CD1c-positive myeloid dendritic cell (primary cell): ENCODE data around the gene HSD17B12.
"Not testable (repeated sequence)": the region's sequence is repeated elsewhere in the genome, so short reads cannot be mapped to it uniquely, and the experiment has no call there.

ENCODE experiments used
- DNase-seq: peaks from one replicate; pipeline ENCODE4 v3.0.0-alpha.2; 2016; ENCODE audit errors: extremely low spot score

Gene HSD17B12

GRCh38 chr11:43680521-43681400 is at the start of gene HSD17B12:
TSS of gene HSD17B12 (plus strand) at chr11:43680738. CDS start at chr11:43680828, 90 bp downstream.
- DNase-seq: peak; percentile 99

DNA sequence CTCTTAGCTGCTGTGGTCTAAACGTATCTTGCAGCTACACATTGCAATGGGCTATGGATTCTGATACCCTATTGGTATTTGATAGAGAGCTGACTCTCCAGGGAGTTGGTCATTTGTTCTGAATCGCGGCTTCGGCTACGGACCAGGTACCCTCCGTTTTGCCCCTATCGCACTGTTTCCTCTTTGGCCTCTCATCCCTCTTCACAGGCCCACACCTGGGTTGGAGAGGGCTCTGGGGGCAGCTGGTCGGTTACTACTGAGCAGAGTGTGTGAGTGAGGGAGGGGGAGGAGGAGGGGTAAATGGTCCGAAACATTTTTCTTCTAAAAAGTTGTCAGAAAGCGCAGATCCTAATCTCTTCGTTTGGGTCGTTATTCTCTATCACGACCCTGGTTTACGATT is 48.8 kb upstream of the HSD17B12 start:
- no peak for DNase-seq

- DNase-seq: no peak
Observed at GRCh38 chr11:43632181-43632580, 48.4 kb upstream of the HSD17B12 start.

DNA sequence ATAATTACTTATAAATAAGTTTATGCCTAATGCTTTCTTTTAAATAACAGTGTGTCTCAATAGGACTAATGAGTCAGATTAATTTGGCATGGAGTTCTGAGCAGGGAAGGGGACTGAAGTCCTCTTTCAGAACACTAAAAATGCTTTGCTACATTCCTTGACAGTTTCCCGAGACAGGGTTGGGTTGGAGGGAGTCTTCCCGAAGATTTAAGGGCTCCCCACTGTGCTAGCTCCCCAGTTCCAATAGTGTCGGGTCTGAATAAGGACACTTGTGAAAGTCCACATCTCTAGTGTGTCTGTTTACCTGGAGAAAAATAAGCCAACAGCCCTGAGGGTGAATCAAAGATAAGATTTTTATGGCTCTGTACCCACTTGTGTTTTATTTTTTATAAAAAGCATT is 41.8 kb upstream of the HSD17B12 start:
- no peak for DNase-seq

- no peak for DNase-seq
Observed at GRCh38 chr11:43639224-43639623, 41.3 kb upstream of the HSD17B12 start.

DNA sequence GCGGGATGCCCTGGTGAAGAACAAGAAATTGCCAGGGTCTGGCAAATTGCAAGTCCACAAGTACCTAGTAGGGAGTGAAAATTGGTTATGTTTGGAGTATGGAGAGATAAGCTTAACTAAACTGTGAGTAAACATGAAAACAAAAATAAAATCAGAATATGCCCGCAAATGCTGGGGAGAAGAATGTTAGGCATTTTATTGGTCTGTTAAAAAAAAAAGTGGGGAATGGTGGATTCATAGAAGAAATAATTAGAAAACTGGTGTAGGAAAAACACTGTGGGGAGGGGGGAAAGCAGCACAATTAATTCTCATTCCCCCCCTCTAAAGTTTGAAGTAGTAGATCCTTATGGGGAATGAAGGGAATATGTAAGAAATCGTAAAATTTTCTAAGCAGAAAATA is 40.6 kb upstream of the HSD17B12 start:
- no peak for DNase-seq

DNA sequence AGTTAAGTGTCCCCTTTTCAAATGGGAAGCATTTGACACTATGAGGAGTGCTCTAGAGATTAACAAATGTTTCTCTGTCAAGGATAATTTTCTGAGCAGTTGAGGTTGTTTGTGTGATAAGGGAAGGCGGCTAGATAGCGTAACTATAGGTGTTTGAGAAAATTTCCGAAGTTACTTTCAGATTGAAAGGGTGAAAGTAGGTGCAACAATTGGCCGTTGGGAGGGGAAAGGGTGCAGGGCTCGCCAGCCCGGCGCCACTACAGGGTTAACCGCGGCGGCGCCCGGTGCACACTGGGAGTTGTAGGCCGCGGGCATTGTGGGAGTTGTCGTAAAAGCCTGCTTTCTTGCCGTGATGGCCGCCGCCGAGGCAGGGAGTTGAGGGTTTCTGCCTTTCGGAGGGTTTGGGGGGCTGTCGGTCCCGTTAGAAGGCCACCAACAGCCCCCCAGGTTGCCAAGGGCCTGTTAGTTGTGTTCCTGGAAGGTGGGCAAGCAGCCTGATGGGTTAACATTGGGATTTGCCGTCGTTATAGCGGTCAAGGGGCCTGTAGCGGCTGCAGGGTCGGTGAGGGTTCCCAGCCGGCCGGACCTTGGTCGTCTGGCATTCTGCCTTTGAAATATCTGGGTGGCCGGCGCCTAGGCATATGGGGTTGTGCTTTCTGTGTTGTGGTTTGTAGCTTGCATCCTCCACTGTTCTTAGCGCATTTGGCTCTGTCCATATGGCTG is 36.5 kb upstream of the HSD17B12 start:
- peak; percentile 88 for DNase-seq

- peak; percentile 13 for DNase-seq
Observed at GRCh38 chr11:43644621-43645299, 35.8 kb upstream of the HSD17B12 start.

DNA sequence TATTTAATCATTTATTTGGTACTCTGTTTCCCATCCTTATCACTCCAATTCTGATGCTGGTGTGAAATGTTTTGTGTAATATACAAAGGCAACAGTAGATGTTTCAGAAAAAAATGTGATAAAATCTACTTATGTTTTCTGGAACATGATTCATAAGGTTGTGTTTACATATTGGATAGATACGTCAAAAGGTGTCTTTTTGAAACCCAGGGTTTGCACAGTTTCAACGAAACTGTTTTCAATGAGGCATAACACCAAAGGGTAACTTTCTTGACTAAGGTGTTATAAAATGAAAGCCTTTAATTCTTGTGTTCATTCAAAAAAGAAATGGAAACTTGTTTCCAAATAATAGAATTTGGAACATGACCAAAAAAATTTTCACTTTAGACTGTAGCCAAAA is 33.8 kb upstream of the HSD17B12 start:
- DNase-seq: no peak

GRCh38 chr11:43648888-43649287 is 31.6 kb upstream of the HSD17B12 start:
- no peak for DNase-seq

GRCh38 chr11:43649501-43649900 is 31.0 kb upstream of the HSD17B12 start:
- no peak for DNase-seq

DNA sequence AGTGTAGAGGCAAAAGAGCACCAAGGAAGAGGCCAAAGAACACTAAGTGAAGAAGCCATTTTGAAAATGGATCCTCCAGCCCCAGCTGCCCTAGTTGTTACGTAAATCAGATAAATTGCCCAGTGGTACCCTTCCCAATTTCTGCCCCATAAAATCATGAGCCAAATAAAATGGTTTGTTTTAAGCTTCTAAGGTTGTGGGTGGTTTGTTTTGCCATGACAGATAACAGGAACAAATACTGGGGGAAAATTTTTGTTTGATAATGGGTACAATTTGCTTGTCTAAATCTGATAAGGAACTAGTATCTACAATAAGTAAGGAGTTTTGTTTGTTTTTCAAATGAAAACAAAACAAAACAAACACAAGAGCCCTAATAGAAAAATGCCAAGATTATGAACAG is 30.6 kb upstream of the HSD17B12 start:
- DNase-seq: no peak

DNA sequence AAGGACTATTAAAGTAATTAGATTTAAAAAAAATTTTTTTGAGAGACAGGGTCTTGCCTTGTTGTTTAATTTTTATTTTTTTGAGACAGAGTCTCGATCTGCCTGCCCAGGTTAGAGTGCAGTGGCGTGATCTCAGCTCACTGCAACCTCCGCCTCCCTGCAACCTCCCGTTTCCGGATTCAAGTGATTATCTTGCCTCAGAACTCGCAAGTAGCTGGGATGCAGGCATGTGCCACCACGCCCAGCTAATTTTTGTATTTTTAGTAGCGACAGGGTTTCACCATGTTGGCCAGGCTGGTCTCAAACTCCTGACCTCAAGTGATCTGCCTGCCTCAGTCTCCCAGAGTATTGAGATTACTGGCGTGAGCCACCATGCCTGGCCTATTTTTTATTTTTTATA is 17.5 kb upstream of the HSD17B12 start:
- not testable (repeated sequence) for DNase-seq

GRCh38 chr11:43664295-43664694 is 16.2 kb upstream of the HSD17B12 start:
- DNase-seq: no peak

DNA sequence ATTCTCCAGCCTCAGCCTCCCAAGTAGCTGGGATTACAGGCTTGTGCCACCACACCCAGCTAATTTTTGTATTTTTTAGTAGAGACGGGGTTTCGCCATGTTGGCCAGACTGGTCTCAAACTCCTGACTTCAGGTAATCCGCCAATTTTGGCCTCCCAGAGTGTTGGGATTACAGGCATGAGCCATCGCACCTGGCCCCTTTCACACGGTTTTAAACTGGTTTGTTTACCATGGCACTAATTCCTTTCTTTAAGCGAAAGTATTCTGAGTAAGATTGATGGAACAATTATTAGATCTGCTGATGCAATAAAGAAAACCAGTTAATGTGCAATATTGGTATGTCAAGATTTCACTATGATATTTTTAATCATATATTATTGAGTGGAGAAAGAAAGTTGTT is 9.3 kb upstream of the HSD17B12 start:
- DNase-seq: not testable (repeated sequence)

DNA sequence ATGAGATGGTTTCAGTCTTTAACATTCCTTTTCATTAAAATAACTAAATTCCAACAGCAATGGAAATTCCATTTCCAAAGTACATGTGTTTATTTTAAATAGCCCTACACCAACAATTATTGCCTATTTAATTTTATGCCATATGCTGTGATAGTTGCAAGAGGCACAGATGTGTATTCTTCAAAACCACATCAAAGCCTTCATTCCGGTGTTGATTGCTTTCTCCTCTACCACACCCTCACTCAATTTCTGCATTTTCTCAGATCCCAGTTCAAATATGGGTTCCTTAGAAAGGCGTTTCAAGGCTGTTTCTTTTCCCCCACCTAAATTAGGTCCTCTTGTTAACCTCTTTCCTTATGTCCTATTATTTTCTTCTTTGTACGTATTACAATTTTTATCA is 6.0 kb upstream of the HSD17B12 start:
- DNase-seq: no peak

DNA sequence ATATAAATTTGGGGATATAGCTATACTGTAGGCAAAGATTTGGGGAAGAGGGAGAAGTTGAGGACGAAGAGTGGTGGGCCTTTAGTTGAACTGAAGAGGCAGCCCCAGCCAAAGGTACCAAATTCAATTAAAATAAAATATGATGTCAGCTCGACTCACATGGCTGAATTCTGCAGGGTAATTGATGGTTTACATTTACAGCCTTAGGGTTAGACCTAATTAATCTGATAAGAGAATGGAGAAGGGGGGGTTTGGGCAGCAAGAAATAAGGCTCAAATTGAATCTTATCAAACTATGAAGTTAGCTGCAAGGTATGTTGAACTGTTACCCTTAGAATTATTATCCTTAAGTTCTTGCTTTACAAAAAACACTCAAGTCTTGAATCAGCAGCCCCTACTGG is 3.6 kb upstream of the HSD17B12 start:
- no peak for DNase-seq

- DNase-seq: peak; percentile 31
Observed at GRCh38 chr11:43681401-43681942, 934 bp downstream of the HSD17B12 start.

DNA sequence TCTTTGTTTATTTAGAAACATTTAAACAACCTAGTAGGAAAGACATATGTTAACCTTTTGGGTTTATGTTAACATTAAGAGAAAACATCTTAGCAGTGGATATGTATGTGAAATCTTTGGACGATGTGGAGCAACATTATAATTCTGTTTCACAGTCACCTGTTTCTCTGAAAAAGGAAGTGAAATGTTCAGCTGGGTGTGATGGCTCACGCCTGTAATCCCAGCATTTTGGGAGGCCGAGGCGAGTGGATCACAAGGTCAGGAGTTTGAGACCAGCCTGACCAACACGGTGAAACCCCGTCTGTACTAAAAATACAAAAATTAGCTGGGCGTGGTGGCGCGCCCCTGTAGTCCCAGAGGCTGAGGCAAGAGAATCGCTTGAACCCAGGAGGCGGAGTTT is 1.5 kb downstream of the HSD17B12 start:
- peak; percentile 50 for DNase-seq

- DNase-seq: no peak
Observed at GRCh38 chr11:43685440-43685839, 4.9 kb downstream of the HSD17B12 start.

DNA sequence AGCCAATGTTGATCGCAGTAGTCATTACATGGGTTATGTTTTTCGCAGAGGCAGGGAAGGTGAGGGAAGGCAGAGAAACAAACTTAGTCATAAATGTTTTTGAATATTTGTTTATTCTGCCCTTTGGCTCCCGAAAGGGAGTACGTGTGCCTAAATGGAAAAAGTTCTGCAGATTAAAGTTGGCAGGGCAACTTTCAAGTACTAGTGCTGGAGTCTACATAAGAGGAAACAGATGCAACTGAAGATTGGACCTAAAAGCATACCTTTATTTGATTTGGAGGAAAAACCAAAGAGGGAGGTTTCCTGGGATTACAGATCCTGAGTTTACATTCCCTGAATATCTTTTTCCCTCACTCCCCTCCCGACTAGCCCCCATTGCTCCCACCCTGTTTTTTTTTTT is 5.7 kb downstream of the HSD17B12 start:
- DNase-seq: no peak

DNA sequence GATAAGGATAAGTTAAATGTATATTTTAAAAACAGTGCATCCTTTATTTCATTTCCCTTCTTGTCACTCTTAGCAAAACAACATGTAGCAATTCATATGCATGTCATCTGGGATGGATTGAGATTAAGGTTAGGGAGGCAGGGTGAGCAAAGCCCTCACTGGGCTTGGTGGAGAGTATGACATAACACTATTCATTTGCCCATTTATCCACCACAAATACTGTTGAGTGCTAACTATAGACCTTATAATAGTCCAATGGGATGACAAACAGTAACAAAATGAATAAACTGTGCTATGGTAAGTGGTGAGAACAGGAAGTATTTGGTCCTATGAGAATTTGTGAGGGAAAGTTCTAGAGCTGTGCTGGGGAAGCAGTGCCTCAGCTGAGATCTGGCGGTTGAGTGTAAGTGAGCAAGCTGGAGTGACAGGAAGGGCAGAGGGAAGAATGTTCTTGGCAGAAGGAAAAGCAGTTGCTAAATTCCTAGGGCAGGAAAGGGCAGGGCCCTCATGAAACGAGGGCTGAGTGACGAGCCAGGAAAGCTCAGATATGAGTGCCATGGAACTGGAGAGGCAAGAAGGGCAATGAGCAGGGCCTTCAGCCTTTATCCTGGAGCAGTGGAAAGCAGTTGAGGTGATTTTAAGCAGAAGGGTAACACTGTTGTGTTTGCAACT is 6.7 kb downstream of the HSD17B12 start:
- no peak for DNase-seq
